Stimulated activated CD4-positive, alpha-beta T cell treated with anti-CD3 and anti-CD28 coated beads, Interleukin-1b, Interleukin-23, amount 100 ng/mL, for 1 hour (primary cell): ENCODE data around the gene COL23A1.

ENCODE experiments used
- DNase-seq, 2 donors: peaks; one replicate each; pipeline ENCODE4 v3.0.0-alpha.2; 2020; ENCODE audit warnings: low read depth in 2 of 2

The COL23A1 gene

GRCh38 chr5:178338126-178338749, 252.0 kb downstream of the COL23A1 start:
- DNase-seq: no peak

GRCh38 chr5:178337334-178337741, 252.9 kb downstream of the COL23A1 start:
- DNase-seq: no peak

GRCh38 chr5:178336889-178337288, 253.3 kb downstream of the COL23A1 start:
- no peak for DNase-seq

GRCh38 chr5:178335302-178336030, 254.7 kb downstream of the COL23A1 start:
- no peak for DNase-seq

- DNase-seq: no peak
Measured at GRCh38 chr5:178334861-178335260, 255.3 kb downstream of the COL23A1 start.

GRCh38 chr5:178333821-178334481, 256.2 kb downstream of the COL23A1 start:
- no peak for DNase-seq

GRCh38 chr5:178332210-178332641, 258.0 kb downstream of the COL23A1 start:
- no peak for DNase-seq

- no peak for DNase-seq
Measured at GRCh38 chr5:178331491-178331996, 258.6 kb downstream of the COL23A1 start.

- DNase-seq: no peak
Measured at GRCh38 chr5:178330791-178331404, 259.3 kb downstream of the COL23A1 start.

GRCh38 chr5:178328826-178329730, 261.1 kb downstream of the COL23A1 start:
- DNase-seq: no peak

- no peak for DNase-seq
Measured at GRCh38 chr5:178327931-178328711, 262.1 kb downstream of the COL23A1 start.

- DNase-seq: no peak
Measured at GRCh38 chr5:178327446-178327845, 262.7 kb downstream of the COL23A1 start.

- no peak for DNase-seq
Measured at GRCh38 chr5:178326374-178326715, 263.8 kb downstream of the COL23A1 start.

- DNase-seq: no peak
Measured at GRCh38 chr5:178325679-178326373, 264.4 kb downstream of the COL23A1 start.

GRCh38 chr5:178325311-178325678, 264.9 kb downstream of the COL23A1 start:
- no peak for DNase-seq

- DNase-seq: no peak
Measured at GRCh38 chr5:178324481-178325310, 265.5 kb downstream of the COL23A1 start.

GRCh38 chr5:178323961-178324360, 266.2 kb downstream of the COL23A1 start:
- DNase-seq: no peak

- DNase-seq: no peak
Measured at GRCh38 chr5:178323541-178323865, 266.7 kb downstream of the COL23A1 start.
